Transverse colon (tissue), 3 donors: ENCODE measurements around the gene NEK8.

ENCODE experiments used
- CTCF ChIP-seq, 5 experiments: fragments of 200-600 bp in 3 of 5; fragments of 450-650 bp in 2 of 5; sonication (generic) in 3 of 5; IDR thresholded peaks; 1 replicate in 2 of 5; 2 replicates in 3 of 5; pipeline ENCODE4 v1.5.1; 2016 to 2017; ENCODE audit warnings: antibody characterized with exemption in 5 of 5, inconsistent platforms in 3 of 5, mild to moderate bottlenecking in 2 of 5, moderate library complexity in 1 of 5
- EP300 ChIP-seq: sonication (generic); formaldehyde crosslinking; IDR thresholded peaks from one replicate; pipeline ENCODE4 v1.6.1; 2017; ENCODE audit warnings: antibody characterized with exemption, low read depth
- POLR2A ChIP-seq: fragments of 450-650 bp; IDR thresholded peaks from one replicate; pipeline ENCODE4 v1.6.1; 2016; ENCODE audit warnings: antibody characterized with exemption, mild to moderate bottlenecking, moderate library complexity

GRCh38 chr17:28698253-28698941 lies 30.2 kb upstream of the NEK8 start:
- TF ChIP-seq CTCF (IDR thresholded peaks at IDR 0.05) (peak in 1 of 5 experiments; percentile 11), EP300 (peak; percentile 16), POLR2A (peak; percentile 92)
